ENCODE results near the gene PTCHD4.

- TF ChIP-seq, protein P1, sequence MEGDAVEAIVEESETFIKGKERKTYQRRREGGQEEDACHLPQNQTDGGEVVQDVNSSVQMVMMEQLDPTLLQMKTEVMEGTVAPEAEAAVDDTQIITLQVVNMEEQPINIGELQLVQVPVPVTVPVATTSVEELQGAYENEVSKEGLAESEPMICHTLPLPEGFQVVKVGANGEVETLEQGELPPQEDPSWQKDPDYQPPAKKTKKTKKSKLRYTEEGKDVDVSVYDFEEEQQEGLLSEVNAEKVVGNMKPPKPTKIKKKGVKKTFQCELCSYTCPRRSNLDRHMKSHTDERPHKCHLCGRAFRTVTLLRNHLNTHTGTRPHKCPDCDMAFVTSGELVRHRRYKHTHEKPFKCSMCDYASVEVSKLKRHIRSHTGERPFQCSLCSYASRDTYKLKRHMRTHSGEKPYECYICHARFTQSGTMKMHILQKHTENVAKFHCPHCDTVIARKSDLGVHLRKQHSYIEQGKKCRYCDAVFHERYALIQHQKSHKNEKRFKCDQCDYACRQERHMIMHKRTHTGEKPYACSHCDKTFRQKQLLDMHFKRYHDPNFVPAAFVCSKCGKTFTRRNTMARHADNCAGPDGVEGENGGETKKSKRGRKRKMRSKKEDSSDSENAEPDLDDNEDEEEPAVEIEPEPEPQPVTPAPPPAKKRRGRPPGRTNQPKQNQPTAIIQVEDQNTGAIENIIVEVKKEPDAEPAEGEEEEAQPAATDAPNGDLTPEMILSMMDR (conservative IDR thresholded peaks at IDR 0.05 in 1 of 2, IDR thresholded peaks at IDR 0.05 in 1 of 2; ENCODE audit: extremely low read depth in 1 of 2, insufficient read depth in 1 of 2, low read depth in 1 of 2, low read length in 2 of 2), result no peak
- TF ChIP-seq EZH2 (IDR thresholded peaks at IDR 0.05; ENCODE audit: borderline replicate concordance, low read length), result no peak
Measured at GRCh38 chr6:48071833-48072232, 39.2 kb downstream of the PTCHD4 start.
